GM21723 (cell line): ENCODE results near the gene OTOP2.
"Not testable (repeated sequence)": the region's sequence is repeated elsewhere in the genome, so short reads cannot be mapped to it uniquely, and the experiment has no call there.

Experiments used
- ATAC-seq: cut with Tn5 transposase; IDR thresholded peaks from one replicate; pipeline ENCODE4 v1.9.1; 2021; ENCODE audit warnings: mild to moderate bottlenecking, moderate library complexity; ENCODE audit not compliant: unreplicated experiment

Gene OTOP2

DNA sequence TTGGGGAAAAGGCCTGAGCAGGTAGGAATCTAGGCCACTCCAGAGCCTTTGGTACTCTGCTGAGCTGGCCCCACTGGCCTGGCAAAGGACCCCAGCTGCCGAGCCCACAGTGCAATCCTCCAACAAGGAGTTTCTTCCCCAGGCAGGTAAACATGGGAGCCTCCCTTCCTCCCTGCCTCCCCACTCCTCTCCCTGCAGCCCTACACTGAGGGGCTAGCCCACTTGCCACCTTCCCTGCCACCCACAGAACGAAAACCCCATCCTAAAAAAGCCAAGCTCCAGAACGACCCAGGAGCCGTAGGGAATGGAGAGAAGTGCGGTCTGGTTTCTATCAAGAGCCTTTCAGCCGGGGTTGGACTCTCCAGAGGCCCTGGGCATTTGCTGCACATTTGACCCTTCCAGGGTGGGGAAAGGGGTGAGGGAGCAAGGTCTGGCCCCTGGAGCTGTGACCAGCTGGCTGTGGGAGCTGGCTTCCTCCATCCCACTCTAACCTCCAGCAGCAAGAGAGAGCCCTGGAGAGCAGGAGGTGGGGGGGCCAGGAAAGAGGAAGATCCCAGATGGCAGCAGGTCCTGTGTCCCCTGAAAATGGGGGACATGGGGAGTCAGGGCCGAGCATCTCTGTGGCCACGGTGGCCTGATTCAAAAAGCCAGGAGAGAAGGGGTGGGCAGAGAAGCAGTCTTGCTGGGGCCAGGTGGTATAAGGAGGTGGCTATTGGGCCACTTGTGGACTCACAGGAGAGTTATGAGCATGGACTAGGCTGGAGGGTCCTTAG, 47.2 kb downstream of the OTOP2 start:
- no peak for ATAC-seq

DNA sequence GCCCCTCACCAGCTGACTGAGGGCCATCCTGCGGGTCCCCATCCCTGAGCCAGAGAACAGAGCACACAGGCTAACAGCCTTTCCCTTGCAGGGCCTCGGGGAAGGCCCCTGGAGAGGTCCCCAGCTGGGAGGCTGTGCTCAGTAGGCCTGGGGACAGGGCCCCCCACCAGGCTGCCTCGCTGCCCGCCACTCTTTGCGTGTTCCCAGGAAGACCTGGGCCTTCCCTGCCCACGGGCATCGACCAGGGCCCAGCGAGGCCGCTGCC, 47.7 kb downstream of the OTOP2 start:
- ATAC-seq, result no peak

DNA sequence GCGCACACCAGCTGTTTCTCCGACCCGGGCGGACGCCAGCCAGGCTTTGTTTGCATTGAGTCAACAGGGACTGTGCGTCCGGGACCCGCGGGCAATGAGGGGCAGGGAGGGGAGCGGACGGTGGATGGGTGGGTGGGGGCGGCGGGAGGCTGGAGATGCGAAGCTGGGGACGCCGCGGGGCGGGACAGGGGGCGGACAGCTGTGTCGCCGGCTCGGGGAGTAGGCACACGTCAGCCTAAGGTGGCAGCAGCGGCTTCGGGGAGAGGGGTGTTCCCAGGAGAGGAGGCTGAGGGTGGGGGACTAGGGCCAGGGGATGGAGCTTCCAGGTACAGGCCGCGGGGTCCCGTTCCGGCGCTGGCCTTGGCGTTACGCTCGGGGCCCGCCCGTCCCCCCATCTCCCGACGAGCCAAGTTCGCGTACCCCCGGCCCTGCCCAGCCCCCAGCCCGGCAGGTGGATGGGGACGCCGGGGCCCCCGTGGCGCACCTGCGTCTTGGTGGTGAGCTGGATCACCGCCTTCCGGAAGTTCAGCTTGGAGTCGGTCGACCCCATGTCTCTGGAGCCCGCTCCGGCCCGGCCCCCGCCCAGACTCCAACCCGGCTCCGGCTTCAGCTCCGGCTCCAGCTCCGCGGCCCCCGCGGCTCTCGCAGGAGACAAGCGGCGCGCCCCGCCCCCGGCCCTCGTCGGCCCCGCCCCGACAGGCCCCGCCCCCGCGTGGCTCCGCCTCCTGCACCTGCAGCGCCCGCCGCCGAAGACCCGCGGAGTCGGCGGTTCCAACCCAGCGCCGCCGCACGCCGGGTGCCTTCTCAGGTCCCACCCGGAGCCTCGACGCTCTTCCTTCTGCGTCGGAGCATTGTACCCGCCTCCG, 48.3 kb downstream of the OTOP2 start, which contains the start of gene HID1:
Gene HID1 (minus strand): TSS at position 653 of the 866 bp plus-strand sequence. CDS start 103 bp downstream, at position 550.
- no peak for ATAC-seq

DNA sequence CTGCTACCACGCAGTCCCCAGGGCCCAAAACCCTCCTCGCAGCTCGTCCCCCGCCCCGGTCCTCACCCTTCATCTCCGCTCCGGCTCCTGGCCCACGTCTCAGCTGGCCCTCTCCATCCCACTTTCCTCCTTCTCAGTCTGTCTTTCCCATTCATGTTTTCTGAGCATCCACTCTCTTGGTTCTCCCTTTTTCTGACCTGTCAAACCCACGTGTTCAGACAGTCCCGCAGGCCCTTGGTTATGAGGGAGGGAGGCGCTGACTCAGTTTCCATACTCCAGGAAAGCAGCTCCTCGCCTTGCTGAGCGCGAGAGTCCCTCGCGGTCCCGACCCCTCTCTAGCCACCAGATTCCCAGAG, 48.9 kb downstream of the OTOP2 start:
- ATAC-seq, result no peak

GRCh38 chr17:74975943-74976342, 51.9 kb downstream of the OTOP2 start:
- no peak for ATAC-seq

DNA sequence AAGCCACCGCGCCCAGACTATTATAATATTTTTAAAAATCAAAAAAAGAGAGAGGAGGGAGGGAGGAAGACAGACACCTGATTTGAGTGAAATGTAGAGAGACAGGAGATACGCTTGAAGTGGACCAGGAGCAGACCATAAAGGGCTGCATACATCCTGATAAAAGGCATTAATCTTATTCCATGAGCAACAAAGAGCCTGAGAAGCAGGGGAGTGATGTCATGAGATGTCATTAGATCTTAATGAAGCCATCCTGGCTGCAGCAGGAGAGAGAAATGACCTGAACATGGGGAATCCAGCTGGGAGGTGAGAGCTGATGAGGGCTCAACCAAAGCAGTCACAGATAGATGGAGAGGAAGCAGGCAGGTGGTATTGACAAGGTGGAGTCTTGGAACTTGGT, 53.7 kb downstream of the OTOP2 start:
- ATAC-seq, result no peak

- ATAC-seq, result no peak
Observed at GRCh38 chr17:74978240-74978639, 54.2 kb downstream of the OTOP2 start.

GRCh38 chr17:74979408-74980146, 55.5 kb downstream of the OTOP2 start:
- no peak for ATAC-seq

GRCh38 chr17:74981318-74981978, 57.4 kb downstream of the OTOP2 start:
- no peak for ATAC-seq

DNA sequence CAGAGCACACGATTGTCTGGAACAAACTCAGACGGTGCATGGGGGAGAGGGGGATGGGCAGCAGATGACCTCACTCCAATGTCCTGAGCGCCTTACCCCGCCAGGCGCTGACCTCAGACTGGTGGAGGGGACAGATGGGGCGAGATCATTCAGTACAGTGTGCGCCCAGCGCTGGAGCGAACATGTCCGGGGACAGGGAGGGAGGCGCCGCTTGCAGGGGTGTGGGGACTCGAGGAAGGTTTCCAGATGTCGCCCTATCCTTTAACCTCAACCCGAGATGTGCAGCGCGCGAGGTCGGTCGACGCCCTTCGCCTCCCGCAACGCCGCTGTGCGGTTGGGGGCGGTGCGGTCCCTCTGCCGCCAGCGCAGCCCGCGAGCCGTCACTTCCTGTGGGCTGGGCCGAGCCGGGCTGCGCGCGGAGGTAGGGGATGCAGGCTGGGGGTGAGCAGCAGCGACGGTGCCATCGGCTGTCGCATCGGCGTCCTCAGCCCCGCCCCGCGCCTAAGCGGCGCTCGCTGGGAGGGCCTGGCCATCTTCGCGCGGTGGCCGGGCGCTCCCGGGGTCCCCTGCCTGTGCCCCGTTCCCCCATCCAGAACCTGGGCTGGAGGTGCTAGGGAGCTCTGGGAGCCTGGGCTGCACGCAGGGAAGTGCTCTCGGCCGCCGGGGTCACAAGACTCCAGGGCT, 58.0 kb downstream of the OTOP2 start:
- no peak for ATAC-seq

- not testable (repeated sequence) for ATAC-seq
Observed at GRCh38 chr17:74982663-74983313, 58.7 kb downstream of the OTOP2 start.
